ENCODE data around the gene RNASE12.
"Not testable (repeated sequence)": the region's sequence is repeated elsewhere in the genome, so short reads cannot be mapped to it uniquely, and the experiment has no call there.

Gene RNASE12

DNA sequence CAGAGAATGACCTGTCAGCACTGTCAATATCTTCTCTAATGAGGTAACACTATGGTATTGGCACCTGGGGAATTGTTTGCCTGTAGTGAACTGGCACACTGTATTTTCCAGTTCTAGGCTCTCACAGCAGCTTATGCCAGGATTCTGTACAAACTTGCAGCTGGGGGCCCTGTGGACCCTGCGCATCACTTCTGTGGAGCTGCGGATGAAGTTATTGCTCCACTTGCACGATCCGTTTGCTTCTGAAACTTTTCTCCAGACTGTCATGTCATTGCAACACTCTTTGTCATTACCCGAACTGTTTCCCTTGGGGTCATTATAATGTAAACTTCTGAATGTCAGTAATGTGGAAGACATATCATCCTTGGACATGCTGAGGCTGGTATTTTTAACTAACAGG lies 7.3 kb downstream of the RNASE12 start:
- Histone ChIP-seq H3K4me1 (ENCODE audit: insufficient read depth, low read length) (no peaks in the 10 kb centered on the region), H2AFZ (ENCODE audit: low read depth, low read length) (no peak overlapping the region), H3K9me3 (ENCODE audit: low read length) (no peaks in the 10 kb centered on the region), H3K27me3 (ENCODE audit: insufficient read depth, low read length) (peaks cover 2% of the 10 kb centered on the region), H3K4me3 (ENCODE audit: low read length) (no peak overlapping the region), H3K36me3 (ENCODE audit: insufficient read depth, low read length) (no peaks in the 10 kb centered on the region)

DNA sequence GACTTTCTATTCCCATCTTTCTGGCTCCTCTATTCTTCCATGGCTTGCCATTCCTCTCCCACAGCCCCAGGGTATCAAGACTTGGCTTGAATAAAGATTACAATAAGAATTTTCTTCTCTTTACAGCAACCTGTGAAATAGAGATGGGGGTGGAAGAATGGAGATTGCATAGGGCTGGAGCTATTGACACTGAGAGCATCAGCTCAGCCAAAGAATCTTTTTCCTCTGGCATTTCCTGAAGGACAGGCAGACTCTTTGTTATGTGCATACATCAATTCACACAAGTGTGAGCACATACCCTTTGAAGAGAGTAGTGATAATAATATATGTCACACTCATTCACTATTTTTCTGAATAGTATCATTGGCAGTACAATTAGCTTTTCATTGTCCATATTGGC lies 8.0 kb downstream of the RNASE12 start:
- Histone ChIP-seq H3K4me3 (ENCODE audit: low read length) (no peak overlapping the region), H2AFZ (ENCODE audit: low read depth, low read length) (no peak overlapping the region), H3K9me3 (ENCODE audit: low read length) (no peaks in the 10 kb centered on the region), H3K36me3 (ENCODE audit: insufficient read depth, low read length) (no peaks in the 10 kb centered on the region), H3K27me3 (ENCODE audit: insufficient read depth, low read length) (peaks cover 2% of the 10 kb centered on the region), H3K4me1 (ENCODE audit: insufficient read depth, low read length) (no peaks in the 10 kb centered on the region)

DNA sequence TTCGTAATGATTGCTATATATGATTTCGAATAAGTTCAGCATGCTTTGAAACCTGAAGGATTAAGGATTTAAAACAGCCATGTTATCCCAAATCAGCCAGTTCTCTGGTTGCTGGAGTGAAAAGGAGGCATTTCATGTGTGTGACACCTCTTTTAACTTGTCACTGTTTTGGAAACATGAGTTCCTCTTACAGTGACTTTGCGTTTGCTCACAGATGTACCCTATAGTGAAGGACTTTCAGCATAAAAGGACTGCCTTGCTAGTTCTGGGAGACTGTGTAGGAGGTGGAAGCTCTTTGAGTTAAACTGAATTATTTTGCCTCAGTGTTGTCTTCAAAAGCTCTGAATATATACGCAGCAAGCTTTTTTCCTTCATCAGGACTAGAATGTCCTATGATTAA lies 10.9 kb downstream of the RNASE12 start:
- no peaks in the 10 kb centered on the region for H3K9me3 ChIP-seq (ENCODE audit: low read length)
- H2AFZ ChIP-seq (ENCODE audit: low read depth, low read length), result no peak overlapping the region
- H3K36me3 ChIP-seq (ENCODE audit: insufficient read depth, low read length), result no peaks in the 10 kb centered on the region
- H3K4me3 ChIP-seq (ENCODE audit: low read length), result no peak overlapping the region
- no peaks in the 10 kb centered on the region for H3K4me1 ChIP-seq (ENCODE audit: insufficient read depth, low read length)
- no peaks in the 10 kb centered on the region for H3K27me3 ChIP-seq (ENCODE audit: insufficient read depth, low read length)

DNA sequence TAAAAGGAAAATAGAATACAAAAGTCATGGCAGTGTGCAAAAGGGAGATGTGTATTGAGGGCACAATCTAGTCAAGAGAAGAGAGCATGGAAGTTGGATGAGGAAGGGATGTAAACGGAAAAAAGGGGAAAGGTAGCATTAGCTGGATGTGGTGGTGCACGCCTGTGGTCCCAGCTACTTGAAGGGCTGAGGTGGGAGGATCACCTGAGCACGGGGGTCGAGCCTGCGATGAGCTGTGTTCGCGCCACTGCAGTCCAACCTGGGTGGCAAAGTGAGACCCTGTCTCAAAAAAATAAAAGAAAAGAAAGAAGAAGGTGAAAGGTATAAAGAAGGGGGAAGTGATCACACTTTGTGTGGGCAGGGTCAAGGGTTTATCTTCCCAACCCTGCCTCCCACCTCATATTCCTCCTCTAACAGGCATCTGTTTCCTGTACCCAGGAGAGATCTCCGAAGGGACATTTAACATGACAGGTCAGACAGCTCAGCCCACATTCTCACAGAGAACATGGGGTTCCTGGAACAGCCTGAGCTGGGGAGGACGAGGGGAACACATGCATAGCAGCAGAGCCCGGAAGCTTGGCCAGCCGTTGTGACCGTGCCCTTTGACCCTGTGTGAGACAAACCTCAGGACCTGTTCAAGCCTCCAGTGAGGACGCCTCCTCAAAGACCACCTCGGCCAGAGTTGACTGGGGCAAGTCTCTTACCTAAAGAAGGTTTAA lies 12.2 kb downstream of the RNASE12 start:
- H3K36me3 ChIP-seq (ENCODE audit: insufficient read depth, low read length), result no peaks in the 10 kb centered on the region
- H3K27me3 ChIP-seq (ENCODE audit: insufficient read depth, low read length), result no peaks in the 10 kb centered on the region
- no peak overlapping the region for H3K4me3 ChIP-seq (ENCODE audit: low read length)
- H3K9me3 ChIP-seq (ENCODE audit: low read length), result no peaks in the 10 kb centered on the region
- H3K4me1 ChIP-seq (ENCODE audit: insufficient read depth, low read length), result no peaks in the 10 kb centered on the region
- H2AFZ ChIP-seq (ENCODE audit: low read depth, low read length), result no peak overlapping the region

DNA sequence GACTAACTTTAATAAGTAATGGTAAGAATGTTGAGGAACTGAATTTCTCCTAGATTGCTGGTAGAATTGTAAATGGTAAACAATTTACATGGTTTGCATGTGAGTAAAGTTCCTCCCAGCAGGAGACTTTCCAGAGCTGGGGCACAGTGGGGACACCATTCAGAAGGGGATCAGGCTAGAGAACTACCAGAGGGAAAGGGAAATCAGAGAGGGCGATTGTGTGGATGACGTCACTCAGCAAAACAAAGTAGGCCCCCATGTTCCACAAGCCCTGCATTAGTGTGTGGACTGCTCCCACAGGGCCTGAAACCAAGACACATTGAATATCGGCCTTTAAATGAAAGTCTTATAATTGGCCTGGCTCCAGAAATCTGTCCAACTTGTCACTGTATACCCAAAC lies 12.9 kb downstream of the RNASE12 start:
- Histone ChIP-seq H3K4me3 (ENCODE audit: low read length) (no peak overlapping the region), H3K27me3 (ENCODE audit: insufficient read depth, low read length) (no peaks in the 10 kb centered on the region), H2AFZ (ENCODE audit: low read depth, low read length) (no peak overlapping the region), H3K9me3 (ENCODE audit: low read length) (no peaks in the 10 kb centered on the region), H3K4me1 (ENCODE audit: insufficient read depth, low read length) (no peaks in the 10 kb centered on the region), H3K36me3 (ENCODE audit: insufficient read depth, low read length) (no peaks in the 10 kb centered on the region)

DNA sequence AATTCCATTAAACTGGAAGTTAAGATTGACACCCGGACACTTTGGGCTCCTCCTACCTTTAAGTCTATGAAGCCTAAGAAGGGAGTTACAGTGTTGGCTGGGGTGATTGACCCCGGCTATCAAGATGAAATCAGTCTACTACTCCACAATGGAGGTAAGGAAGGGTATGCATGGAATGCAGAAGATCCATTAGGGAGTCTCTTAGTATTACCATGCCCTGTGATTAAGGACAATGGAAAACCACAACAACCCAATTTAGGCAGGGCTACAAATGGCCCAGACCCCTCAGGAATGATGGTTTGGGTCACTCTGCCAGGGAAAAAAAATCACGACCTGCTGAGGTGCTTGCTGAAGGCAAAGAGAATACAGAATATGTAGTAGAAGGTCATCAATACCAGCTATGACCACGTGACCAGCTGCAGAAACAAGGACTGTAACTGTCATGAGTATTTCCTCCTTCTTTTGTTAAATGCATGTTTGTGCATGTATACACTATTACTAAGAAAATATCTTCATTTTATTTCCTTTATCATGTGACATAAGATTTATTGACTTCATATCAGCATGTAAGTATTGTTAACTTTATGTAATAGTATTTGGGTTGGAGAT lies 18.7 kb downstream of the RNASE12 start:
- H2AFZ ChIP-seq (ENCODE audit: low read depth, low read length), result not testable (repeated sequence)

DNA sequence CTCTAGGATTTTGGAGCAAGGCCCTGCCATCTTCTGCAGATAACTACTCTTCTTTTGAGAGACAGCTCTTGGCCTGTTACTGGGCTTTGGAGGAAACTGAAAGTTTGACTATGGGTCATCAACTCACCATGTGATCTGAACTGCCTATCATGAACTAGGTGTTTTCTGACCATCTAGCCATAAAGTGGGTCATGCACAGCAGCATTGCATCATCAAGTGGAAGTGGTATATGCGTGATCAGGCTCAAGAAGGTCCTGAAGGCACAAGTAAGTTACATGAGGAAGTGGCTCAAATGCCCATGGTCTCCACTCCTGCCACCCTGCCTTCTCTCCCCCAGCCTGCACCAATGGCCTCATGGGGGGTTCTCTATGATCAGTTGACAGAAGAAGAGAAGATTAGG lies 20.5 kb downstream of the RNASE12 start:
- H3K4me1 ChIP-seq (ENCODE audit: insufficient read depth, low read length); H2AFZ ChIP-seq (ENCODE audit: low read depth, low read length); H3K36me3 ChIP-seq (ENCODE audit: insufficient read depth, low read length); H3K4me3 ChIP-seq (ENCODE audit: low read length); H3K9me3 ChIP-seq (ENCODE audit: low read length); H3K27me3 ChIP-seq (ENCODE audit: insufficient read depth, low read length): not testable (repeated sequence)

More for the DNA sequence above, 18.7 kb downstream of the RNASE12 start:
- H3K9me3 ChIP-seq (ENCODE audit: low read length); H3K27me3 ChIP-seq (ENCODE audit: insufficient read depth, low read length); H3K36me3 ChIP-seq (ENCODE audit: insufficient read depth, low read length); H3K4me3 ChIP-seq (ENCODE audit: low read length); H3K4me1 ChIP-seq (ENCODE audit: insufficient read depth, low read length): not testable (repeated sequence)

DNA sequence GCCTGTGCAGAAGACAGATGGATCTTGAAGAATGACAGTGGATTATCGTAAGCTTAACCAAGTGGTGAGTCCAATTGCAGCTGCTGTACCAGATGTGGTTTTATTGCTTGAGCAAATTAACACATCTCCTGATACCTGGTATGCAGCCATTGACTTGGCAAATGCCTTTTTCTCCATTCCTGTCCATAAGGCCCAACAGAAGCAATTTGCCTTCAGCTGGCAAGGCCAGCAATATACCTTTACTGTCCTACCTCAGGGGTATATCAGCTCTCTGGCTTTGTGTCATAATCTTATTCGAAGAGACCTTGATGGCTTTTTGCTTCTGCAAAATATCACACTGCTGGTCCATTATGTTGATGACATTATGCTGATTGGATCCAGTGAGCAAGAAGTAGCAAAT lies 21.3 kb downstream of the RNASE12 start:
- H3K9me3 ChIP-seq (ENCODE audit: low read length); H3K27me3 ChIP-seq (ENCODE audit: insufficient read depth, low read length); H2AFZ ChIP-seq (ENCODE audit: low read depth, low read length); H3K36me3 ChIP-seq (ENCODE audit: insufficient read depth, low read length); H3K4me3 ChIP-seq (ENCODE audit: low read length); H3K4me1 ChIP-seq (ENCODE audit: insufficient read depth, low read length): not testable (repeated sequence)

DNA sequence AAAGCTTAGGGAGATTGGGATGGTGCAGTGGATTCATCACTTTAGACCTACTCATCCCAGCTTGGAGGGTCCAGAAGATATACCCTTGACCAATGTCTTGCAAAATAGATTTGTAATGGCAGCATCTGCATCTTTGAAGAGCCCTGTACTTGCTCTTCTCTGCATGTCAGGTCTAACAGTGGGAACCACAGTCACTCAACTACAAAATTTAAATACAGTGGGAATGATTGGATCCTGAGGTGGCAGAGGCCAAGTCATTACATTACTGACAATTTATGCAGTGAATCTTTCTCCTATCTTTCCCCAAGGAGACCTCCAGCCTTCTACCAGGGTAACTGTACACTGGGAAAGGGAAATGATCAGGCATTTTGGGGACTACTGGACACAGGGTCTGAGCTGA lies 22.1 kb downstream of the RNASE12 start:
- Histone ChIP-seq H3K36me3 (ENCODE audit: insufficient read depth, low read length) (no peaks in the 10 kb centered on the region), H3K4me3 (ENCODE audit: low read length) (no peak overlapping the region), H3K27me3 (ENCODE audit: insufficient read depth, low read length) (no peaks in the 10 kb centered on the region), H3K4me1 (ENCODE audit: insufficient read depth, low read length) (no peaks in the 10 kb centered on the region), H3K9me3 (ENCODE audit: low read length) (no peaks in the 10 kb centered on the region), H2AFZ (ENCODE audit: low read depth, low read length) (no peak overlapping the region)

DNA sequence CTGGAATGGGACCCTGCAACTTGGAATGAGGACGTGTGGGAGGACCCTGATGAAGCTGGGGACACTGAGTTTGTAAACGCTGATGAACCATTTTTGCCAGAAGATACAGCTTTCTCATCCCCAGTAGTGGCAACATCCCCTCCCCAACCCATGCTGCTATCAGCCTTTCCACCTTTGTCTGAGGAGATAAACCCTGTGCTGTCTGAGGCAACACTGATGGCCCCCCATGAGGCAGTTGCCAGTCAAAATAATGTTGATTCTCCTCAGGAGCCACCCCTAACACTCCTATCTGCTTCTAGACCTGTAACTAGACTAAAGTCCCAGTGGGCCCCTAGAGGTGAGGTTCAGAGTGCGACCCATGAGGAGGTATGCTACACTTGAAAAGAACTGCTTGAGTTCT lies 22.8 kb downstream of the RNASE12 start:
- Histone ChIP-seq H3K4me3 (ENCODE audit: low read length) (no peak overlapping the region), H3K4me1 (ENCODE audit: insufficient read depth, low read length) (no peaks in the 10 kb centered on the region), H3K9me3 (ENCODE audit: low read length) (no peaks in the 10 kb centered on the region), H3K36me3 (ENCODE audit: insufficient read depth, low read length) (no peaks in the 10 kb centered on the region), H2AFZ (ENCODE audit: low read depth, low read length) (no peak overlapping the region), H3K27me3 (ENCODE audit: insufficient read depth, low read length) (no peaks in the 10 kb centered on the region)

DNA sequence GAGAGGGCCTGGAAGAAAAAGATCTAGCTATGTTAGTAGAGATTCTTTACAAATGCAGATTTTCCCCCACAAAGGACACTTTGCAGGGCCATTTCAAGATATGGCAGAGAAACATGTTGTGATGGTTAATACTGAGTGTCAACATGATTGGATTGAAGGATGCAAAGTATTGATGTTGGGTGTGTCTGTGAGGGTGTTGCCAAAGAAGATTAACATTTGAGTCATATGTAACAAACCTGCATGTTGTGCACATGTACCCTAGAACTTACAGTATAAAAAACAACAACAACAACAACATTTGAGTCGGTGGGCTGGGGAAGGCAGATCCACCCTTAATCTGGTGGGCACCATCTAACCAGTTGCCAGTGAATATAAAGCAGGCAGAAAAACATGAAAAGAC lies 24.0 kb downstream of the RNASE12 start:
- H3K36me3 ChIP-seq (ENCODE audit: insufficient read depth, low read length); H3K4me1 ChIP-seq (ENCODE audit: insufficient read depth, low read length); H3K9me3 ChIP-seq (ENCODE audit: low read length); H3K4me3 ChIP-seq (ENCODE audit: low read length); H2AFZ ChIP-seq (ENCODE audit: low read depth, low read length); H3K27me3 ChIP-seq (ENCODE audit: insufficient read depth, low read length): not testable (repeated sequence)

DNA sequence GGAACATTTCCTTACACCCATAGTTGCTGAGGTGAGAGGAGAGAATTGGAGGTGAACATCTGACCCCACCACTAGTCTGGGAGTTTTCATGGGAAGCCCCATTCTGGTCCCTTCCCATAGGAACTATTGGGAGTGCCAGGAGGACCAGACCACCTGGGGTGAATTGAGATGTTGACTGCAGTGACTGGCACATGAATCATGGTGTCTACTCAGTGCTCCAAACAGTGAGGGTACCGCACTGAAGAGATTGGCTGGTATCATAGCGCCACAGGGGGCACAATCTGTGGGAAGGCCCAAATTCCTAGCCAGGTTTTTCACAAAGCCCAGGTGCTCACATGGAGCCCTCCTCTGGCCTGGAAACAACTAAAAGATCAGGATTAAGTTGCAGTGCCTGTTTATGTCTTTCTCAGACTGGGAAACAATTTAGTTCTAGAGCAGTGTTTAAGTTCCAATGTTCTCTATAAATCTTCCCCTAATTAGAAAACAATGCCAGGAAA lies 26.6 kb downstream of the RNASE12 start:
- Histone ChIP-seq H3K36me3 (ENCODE audit: insufficient read depth, low read length) (no peaks in the 10 kb centered on the region), H3K9me3 (ENCODE audit: low read length) (no peaks in the 10 kb centered on the region), H3K27me3 (ENCODE audit: insufficient read depth, low read length) (no peaks in the 10 kb centered on the region), H3K4me1 (ENCODE audit: insufficient read depth, low read length) (no peaks in the 10 kb centered on the region), H2AFZ (ENCODE audit: low read depth, low read length) (no peak overlapping the region), H3K4me3 (ENCODE audit: low read length) (no peak overlapping the region)

DNA sequence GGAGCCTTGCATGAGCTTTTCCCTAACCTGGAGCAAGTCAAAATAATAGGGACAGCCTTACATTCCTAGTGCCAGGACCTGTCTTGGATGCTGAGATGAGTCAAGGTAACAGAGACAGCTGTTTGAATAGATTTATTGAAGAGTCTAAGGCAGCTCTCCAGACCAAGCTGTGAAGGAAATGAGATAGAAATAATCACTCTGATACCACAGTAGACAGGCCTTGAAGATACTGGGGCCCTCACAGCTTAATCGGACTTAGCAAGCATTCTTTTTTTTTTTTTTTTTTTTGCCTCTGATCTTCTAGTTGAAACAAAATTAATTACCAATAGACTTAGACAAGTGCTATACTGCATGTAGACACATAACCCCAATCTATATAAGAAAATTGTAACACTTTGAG lies 27.2 kb downstream of the RNASE12 start:
- Histone ChIP-seq H3K4me3 (ENCODE audit: low read length) (no peak overlapping the region), H3K4me1 (ENCODE audit: insufficient read depth, low read length) (no peaks in the 10 kb centered on the region), H3K27me3 (ENCODE audit: insufficient read depth, low read length) (no peaks in the 10 kb centered on the region), H2AFZ (ENCODE audit: low read depth, low read length) (no peak overlapping the region), H3K36me3 (ENCODE audit: insufficient read depth, low read length) (no peaks in the 10 kb centered on the region), H3K9me3 (ENCODE audit: low read length) (no peaks in the 10 kb centered on the region)

DNA sequence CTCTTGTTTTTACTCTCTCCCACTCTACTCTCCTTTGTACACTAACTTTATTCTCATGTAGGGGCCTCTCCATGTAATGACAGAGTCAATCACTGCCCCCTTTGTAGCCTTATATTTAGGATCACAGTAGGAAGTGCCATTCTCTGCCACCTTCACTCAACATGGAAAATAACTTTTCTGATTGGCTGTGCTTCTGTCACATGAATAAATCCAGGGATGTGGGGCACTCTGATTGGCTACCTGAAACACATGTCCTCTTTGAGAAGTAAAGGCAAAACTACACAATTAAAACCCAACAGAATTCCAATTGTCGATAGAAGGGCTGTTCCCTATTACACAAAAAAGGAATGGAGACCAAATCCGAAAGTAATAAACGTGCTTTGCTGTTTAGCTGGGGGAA lies 30.2 kb downstream of the RNASE12 start, which contains the start of gene RNASE9:
Gene RNASE9 (minus strand): TSS at position 87 of the 400 bp plus-strand sequence.
- H3K4me3 ChIP-seq (ENCODE audit: low read length), result no peak within 1 kb of the TSS
- H3K4me1 ChIP-seq (ENCODE audit: insufficient read depth, low read length), result no peaks in the 10 kb centered on the region
- H2AFZ ChIP-seq (ENCODE audit: low read depth, low read length), result no peak within 1 kb of the TSS
- no peaks in the 10 kb centered on the region for H3K9me3 ChIP-seq (ENCODE audit: low read length)
- H3K27me3 ChIP-seq (ENCODE audit: insufficient read depth, low read length), result peaks cover 2% of the 10 kb centered on the region
- H3K36me3 ChIP-seq (ENCODE audit: insufficient read depth, low read length), result no peaks in the 10 kb centered on the region
